GM19023 (cell line): ENCODE data around the gene MAPK8IP1.
A peak's percentile ranks its signal among the peaks of the same experiment; 100 is the strongest.
"Not testable (repeated sequence)": the region's sequence is repeated elsewhere in the genome, so short reads cannot be mapped to it uniquely, and the experiment has no call there.

Experiments
- ATAC-seq: cut with Tn5 transposase; IDR thresholded peaks from one replicate; pipeline ENCODE4 v1.9.1; 2021; ENCODE audit warnings: mild to moderate bottlenecking, moderate library complexity; ENCODE audit not compliant: unreplicated experiment

The MAPK8IP1 gene

DNA sequence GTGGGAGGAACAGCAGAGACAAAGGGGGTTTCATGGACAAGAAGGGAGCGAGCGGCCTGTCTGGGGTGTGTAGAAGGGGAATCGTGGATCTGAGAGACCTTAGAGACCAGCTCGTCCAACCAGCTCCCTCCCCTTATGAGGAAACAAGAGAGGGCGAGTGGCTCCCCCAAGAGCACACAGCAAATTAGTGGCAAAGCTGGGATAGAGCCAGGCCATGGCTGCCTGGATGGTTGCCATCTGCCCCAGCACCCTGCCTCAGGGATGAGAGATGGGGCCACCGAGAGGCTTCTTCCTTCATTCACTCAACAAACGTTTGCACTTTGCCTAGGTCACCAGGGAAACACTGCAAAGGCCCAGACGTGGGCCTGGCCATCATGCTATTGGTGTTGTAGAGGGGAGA is 4.1 kb downstream of the MAPK8IP1 start:
- no peak for ATAC-seq

GRCh38 chr11:45889966-45890365 is 4.5 kb downstream of the MAPK8IP1 start:
- no peak for ATAC-seq

GRCh38 chr11:45890886-45891550 is 5.6 kb downstream of the MAPK8IP1 start:
- ATAC-seq = no peak

GRCh38 chr11:45892856-45893255 is 7.4 kb downstream of the MAPK8IP1 start:
- ATAC-seq = no peak

DNA sequence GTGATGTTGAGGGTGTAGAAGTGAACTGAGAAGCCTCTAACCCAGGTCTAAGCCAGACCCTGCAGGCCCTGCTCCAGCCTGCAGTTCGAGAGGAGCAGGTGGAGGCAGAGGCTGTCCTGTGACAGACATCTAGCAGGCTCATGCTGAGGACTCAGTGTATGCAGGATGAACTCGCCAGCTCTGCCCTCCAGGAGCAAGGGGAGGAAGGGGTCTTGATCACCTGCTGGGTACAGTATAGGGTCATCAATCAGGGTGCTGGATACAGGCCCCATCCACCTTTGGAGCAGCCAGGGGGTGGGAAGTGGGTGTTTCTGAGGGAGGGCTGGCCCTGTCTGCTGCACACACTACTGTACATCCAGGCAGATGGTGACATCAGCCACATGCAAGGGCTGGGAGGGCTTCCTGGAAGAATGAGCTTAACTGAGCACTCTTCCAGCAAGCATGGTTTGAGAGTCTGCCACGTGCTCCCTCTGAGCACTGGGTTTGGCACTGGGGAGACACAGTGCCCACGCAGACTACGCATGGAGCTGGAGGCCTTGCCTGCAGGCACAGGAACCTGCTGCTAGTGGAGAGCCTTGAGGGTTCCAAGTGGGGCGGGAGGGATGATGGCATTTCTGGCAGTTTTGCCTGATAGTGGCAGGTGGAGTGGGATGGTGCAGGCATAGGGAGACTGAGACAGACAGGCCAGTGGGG is 9.2 kb downstream of the MAPK8IP1 start:
- no peak for ATAC-seq

DNA sequence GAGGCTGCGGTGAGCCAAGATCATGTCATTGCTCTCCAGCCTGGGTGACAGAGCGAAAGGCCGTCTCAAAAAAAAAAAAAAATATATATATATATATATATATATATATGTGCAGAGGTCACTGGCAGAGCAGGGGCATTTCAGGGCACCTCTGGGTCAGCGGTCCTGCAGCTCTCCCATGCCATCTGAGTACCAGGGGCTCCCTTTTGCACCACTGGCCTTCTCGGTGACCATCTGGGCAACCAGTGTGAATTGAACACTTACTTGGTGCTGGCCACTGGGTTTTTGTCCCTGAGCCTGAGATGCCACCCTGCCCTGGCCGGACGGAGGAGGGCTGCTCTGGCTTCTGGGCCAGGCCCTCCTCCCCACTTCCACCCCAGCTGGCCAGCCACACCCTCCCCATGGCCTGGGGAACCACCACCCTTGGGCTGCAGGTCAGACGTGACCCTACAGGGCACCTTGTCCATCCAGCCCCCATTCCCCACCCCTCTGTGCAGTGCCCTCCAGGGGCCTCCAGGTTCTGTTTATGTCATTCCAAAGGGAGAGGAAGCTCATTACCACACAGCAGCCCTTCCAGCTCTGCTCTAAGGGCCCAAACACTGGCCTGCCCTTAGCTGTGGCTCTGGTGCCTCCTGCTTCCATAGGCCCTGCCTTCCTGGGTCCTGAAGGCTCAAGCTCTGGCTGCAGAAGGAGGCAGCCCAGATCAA is 10.3 kb downstream of the MAPK8IP1 start:
- no peak for ATAC-seq

GRCh38 chr11:45896422-45896984 is 11.1 kb downstream of the MAPK8IP1 start:
- no peak for ATAC-seq

DNA sequence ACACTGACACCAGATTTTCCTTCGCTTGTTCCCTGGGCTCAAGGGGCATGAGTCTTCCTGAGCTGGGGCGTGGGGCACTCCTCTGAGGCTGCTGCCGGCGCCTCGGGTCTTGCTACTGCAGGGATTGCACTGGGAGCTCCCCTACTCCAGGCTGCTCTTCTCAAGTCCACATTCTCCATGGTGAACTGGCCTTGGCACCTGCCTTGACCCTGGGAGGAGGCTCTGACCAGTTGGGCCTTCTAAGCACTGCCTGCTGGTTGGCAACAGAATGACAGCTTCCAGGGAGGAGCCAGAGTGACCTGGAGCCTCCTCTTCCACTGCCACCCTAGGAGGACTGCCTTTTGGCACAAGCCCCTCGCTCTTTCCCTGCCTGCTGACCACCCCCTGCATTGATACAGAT is 12.1 kb downstream of the MAPK8IP1 start:
- ATAC-seq = no peak

DNA sequence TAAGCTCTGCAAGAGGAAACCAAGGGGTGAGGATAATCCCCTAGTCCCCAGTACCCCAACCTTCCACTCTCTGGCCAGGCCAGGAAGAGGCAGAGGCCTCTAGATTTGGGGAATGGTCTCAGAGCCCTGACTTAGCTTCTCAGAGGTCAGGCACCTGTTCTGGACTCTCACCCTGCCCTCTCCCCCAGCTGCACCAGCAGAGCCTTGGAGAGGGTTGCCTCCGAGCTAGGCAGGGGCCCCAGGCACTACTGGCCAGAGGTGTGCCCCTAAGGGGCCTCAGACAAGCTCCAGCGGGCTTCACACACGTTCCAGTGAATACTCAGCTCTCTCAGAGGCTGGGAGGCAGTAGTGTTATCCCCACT is 13.6 kb downstream of the MAPK8IP1 start:
- no peak for ATAC-seq

- peak; percentile 65 for ATAC-seq
These were observed 14.2 kb downstream of the MAPK8IP1 start for GRCh38 chr11:45899448-45900174.

DNA sequence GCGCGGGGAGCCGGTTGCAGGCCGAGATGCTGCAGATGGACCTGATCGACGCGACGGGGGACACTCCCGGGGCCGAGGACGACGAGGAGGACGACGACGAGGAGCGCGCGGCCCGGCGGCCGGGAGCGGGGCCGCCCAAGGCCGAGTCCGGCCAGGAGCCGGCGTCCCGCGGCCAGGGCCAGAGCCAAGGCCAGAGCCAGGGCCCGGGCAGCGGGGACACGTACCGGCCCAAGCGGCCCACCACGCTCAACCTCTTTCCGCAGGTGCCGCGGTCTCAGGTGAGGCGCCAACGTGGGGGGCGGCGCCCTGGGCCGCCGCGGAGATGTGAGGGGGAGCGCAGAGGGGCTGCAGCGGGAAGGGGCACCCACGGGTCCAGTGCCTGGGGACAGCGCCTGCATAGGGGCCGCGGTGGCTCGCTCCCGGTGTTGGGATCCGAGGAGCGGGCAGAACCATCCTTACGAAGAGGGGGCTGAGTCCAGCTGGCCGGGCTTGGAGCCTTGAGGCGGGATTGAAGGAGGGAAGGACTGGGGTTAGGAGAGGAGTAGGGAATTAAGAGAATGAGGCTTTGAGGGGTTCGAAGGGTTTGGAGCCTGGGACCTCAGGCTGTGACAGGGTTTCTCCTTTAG is 14.8 kb downstream of the MAPK8IP1 start:
- ATAC-seq = not testable (repeated sequence)

- no peak for ATAC-seq
These were observed 15.6 kb downstream of the MAPK8IP1 start for GRCh38 chr11:45900916-45901617.

- ATAC-seq = no peak
These were observed 16.2 kb downstream of the MAPK8IP1 start for GRCh38 chr11:45901626-45902025.

GRCh38 chr11:45902452-45903380 is 17.3 kb downstream of the MAPK8IP1 start:
- no peak for ATAC-seq

DNA sequence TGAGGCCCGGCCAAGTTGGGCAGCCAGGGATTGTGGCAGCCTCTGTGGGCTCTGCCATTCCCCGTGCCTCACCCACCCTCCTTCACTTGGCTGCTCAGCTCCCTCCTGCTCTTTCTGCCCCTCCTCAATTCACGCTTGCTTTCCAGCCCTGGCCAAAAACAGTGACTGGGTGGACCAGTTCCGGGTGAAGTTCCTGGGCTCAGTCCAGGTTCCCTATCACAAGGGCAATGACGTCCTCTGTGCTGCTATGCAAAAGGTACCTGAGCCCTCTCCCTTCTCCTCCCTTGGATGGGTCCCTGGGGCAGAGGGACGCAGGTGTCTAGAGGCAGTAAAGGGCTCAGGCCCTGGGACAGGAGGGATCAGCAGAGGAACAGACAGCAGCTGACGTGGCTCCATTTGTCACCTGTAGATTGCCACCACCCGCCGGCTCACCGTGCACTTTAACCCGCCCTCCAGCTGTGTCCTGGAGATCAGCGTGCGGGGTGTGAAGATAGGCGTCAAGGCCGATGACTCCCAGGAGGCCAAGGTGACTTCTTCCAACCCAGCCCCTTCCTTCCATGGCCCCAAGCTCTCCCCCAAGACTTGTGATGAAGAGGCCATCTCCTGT is 19.0 kb downstream of the MAPK8IP1 start:
- no peak for ATAC-seq

DNA sequence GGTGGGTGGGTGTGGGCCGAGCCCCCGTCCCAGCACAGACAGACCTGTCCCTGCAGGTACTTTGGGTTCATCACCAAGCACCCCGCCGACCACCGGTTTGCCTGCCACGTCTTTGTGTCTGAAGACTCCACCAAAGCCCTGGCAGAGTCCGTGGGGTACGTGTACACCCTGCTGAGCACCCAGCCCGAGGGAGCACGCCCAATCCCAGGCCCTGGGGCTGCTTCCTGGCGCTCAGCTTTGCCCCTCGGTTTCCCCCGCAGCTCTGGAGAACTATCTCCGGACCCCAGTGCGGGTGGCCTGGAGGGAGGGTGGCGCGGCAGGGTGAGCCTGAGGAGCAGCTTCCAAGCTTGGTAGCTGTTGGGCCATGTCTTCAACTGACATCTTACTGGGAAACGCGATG is 19.6 kb downstream of the MAPK8IP1 start:
- no peak for ATAC-seq

DNA sequence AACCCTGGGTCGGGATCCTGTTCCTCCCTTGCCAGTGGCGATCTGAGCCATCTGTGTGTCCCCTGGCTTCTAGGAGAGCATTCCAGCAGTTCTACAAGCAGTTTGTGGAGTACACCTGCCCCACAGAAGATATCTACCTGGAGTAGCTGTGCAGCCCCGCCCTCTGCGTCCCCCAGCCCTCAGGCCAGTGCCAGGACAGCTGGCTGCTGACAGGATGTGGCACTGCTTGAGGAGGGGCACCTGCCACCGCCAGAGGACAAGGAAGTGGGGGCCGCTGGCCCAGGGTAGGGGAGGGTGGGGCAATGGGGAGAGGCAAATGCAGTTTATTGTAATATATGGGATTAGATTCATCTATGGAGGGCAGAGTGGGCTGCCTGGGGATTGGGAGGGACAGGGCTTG is 20.1 kb downstream of the MAPK8IP1 start:
- not testable (repeated sequence) for ATAC-seq

DNA sequence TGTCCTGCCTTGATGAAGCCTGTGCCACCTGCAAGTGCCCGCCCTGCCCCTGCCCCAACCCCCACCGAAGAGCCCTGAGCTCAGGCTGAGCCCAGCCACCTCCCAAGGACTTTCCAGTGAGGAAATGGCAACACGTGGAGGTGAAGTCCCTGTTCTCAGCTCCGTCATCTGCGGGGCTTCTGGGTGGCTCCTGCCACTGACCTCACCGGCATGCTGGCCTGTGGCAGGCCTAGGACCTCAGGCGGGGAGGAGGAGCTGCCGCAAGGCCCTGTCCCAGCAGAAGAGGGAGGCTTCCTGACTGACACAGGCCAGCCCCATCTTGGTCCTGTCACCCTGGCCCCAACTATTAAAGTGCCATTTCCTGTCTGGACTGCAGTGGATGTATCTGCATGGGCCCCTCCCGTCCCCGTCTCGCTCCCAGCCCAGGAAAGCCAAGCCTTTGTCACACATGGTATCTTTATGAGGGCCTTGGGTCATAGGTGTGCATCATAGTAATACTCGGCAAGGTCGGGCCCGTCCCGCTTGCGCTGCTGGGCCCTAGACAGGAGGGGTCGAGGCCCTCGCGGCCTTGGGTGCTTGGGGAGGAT is 20.7 kb downstream of the MAPK8IP1 start:
- no peak for ATAC-seq
